Measurements from ENCODE around the gene RELN. TPM values are rescaled to one million over a fixed set of nuclear protein-coding genes. Genes with fewer than 3 reads are reported as not detected.
"Not testable (repeated sequence)": the region's sequence is repeated elsewhere in the genome, so short reads cannot be mapped to it uniquely, and the experiment has no call there.

RELN gene
- total RNA-seq, 4 donors from 2014 or later: 16.0 to 52.3 (median 23.6) TPM

DNA sequence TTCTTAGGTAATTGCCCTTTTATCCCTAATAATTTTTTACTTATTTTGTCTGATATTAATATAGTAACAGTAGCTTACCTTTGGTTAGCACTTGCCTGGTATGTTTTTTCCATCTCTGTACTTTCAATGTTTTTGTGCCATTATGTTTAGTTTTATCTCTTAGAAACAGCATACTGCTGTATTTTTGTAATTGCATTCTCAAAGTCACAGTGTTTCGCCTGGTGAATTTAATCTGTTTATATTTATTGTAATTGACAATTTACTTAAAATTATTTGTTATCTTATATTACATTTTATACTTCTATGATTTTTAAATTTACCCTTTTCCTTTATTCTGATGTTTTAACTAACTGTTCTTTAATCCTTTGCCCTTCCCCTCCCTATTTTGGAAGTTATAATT lies 166.4 kb downstream of the RELN start:
- intact Hi-C loops (cut with DNase I): no loop called here
- Histone ChIP-seq H3K4me3 (replicated peaks in 1 of 3) (no peak overlapping the region), H3K27me3 (no peaks in the 10 kb centered on the region), H3K27ac (no peak overlapping the region), H3K9me3 (no peaks in the 10 kb centered on the region), H3K4me1 (no peaks in the 10 kb centered on the region), H3K36me3 (no peaks in the 10 kb centered on the region)
- WGBS, 2 donors: 91 to 92% methylated on average over 1 of the region's 1 CpG
- no peak for TF ChIP-seq CTCF (IDR thresholded peaks at IDR 0.05)
- TF ChIP-seq POLR2A (IDR thresholded peaks at IDR 0.05): no peak
- DNase-seq: no peak

DNA sequence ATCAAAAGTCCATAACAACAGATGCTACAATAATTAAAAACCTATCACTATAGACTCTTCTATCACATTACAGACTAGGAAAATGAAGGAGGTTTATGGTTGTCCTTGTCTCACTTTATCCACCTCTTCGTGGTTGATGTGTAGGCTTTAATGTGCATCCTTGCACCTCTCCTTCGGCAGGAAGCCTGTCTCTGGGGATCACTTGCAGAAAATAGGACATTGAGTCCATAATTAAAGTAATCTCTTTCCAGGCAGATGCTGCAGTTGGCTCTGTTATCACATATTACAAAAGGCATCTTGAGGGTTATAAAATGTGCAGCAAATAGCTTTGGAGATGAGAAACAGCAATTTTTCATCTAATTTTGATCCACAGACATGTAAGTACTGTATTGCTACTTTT lies 168.4 kb downstream of the RELN start:
- H3K27me3 ChIP-seq: no peaks in the 10 kb centered on the region
- intact Hi-C loops (cut with DNase I): no loop called here
- H3K4me1 ChIP-seq: no peaks in the 10 kb centered on the region
- H3K27ac ChIP-seq: no peak overlapping the region
- TF ChIP-seq POLR2A (IDR thresholded peaks at IDR 0.05) (no peak), CTCF (IDR thresholded peaks at IDR 0.05) (no peak)
- DNase-seq: no peak
- no peak overlapping the region for H3K4me3 ChIP-seq (replicated peaks in 1 of 3)
- H3K9me3 ChIP-seq: no peaks in the 10 kb centered on the region
- WGBS, 2 donors: 71 to 73% methylated on average over 2 of the region's 2 CpGs
- no peaks in the 10 kb centered on the region for H3K36me3 ChIP-seq

GRCh38 chr7:103815972-103816371 lies 173.5 kb downstream of the RELN start:
- H3K4me3 ChIP-seq (replicated peaks in 1 of 3); H3K36me3 ChIP-seq; H3K4me1 ChIP-seq; H3K27me3 ChIP-seq; intact Hi-C loops (cut with DNase I); H3K9me3 ChIP-seq; DNase-seq; H3K27ac ChIP-seq: not testable (repeated sequence)
- WGBS, 2 donors: 84 to 85% methylated on average over 5 of the region's 5 CpGs

- TF ChIP-seq POLR2A (IDR thresholded peaks at IDR 0.05): no peak
- TF ChIP-seq CTCF (IDR thresholded peaks at IDR 0.05): no peak
- H3K27me3 ChIP-seq: no peaks in the 10 kb centered on the region
- WGBS, 2 donors: 90 to 92% methylated on average over 2 of the region's 2 CpGs
- intact Hi-C loops (cut with DNase I): no loop called here
- DNase-seq: no peak
- no peak overlapping the region for H3K27ac ChIP-seq
- no peak overlapping the region for H3K4me3 ChIP-seq (replicated peaks in 1 of 3)
- H3K4me1 ChIP-seq: no peaks in the 10 kb centered on the region
- no peaks in the 10 kb centered on the region for H3K36me3 ChIP-seq
- H3K9me3 ChIP-seq: no peaks in the 10 kb centered on the region
Measured at GRCh38 chr7:103813970-103814369, 175.5 kb downstream of the RELN start.

GRCh38 chr7:103811997-103812396 lies 177.5 kb downstream of the RELN start:
- WGBS, 2 donors: 50 to 55% methylated on average over 2 of the region's 2 CpGs
- Histone ChIP-seq H3K4me1 (no peaks in the 10 kb centered on the region), H3K27me3 (no peaks in the 10 kb centered on the region), H3K4me3 (replicated peaks in 1 of 3) (no peak overlapping the region), H3K9me3 (no peaks in the 10 kb centered on the region), H3K36me3 (no peaks in the 10 kb centered on the region), H3K27ac (no peak overlapping the region)
- TF ChIP-seq CTCF (IDR thresholded peaks at IDR 0.05): no peak
- TF ChIP-seq POLR2A (IDR thresholded peaks at IDR 0.05): no peak
- intact Hi-C loops (cut with DNase I): no loop called here
- no peak for DNase-seq

DNA sequence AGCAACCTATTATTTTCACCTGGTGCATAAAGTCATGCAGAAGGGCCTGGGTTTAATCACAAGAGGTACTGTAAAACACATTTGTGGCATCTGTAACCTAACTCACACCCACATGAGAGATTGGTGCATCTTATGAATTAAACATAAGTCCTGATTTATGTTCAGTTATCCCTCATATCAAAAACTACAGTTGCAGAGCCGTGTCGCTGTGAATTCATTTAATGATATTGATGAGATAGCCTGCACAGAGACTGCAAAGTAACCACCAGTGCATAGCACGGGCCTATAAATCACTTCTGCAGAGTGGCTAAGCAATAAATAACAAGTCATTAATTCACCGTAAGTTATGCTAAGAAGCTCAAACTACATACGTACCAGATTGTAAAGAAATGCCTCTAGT lies 178.2 kb downstream of the RELN start:
- Histone ChIP-seq H3K9me3 (no peaks in the 10 kb centered on the region), H3K4me1 (no peaks in the 10 kb centered on the region), H3K36me3 (no peaks in the 10 kb centered on the region), H3K27me3 (no peaks in the 10 kb centered on the region), H3K4me3 (replicated peaks in 1 of 3) (no peak overlapping the region), H3K27ac (no peak overlapping the region)
- DNase-seq: no peak
- WGBS, 2 donors: 81 to 92% methylated on average over 5 of the region's 5 CpGs
- TF ChIP-seq CTCF (IDR thresholded peaks at IDR 0.05): no peak
- TF ChIP-seq POLR2A (IDR thresholded peaks at IDR 0.05): no peak
- intact Hi-C loops (cut with DNase I): no loop called here

Data from thyroid gland (tissue), 4 donors.